WTC11 (cell line): ENCODE results near the gene ATG7.

ENCODE experiments used
- JAZF1 ChIP-seq: fragments of 250-450 bp; sonication (Bioruptor Pico); IDR thresholded peaks from 2 replicates; pipeline ENCODE4 v1.9.0; 2021; ENCODE audit warnings: moderate library complexity, mild to moderate bottlenecking, inconsistent platforms
- MAX ChIP-seq: sonication (generic); formaldehyde crosslinking; IDR thresholded peaks from 2 replicates; pipeline ENCODE4 v1.8.0; 2022; ENCODE audit warnings: mild to moderate bottlenecking, missing genetic modification reagents
- MLX ChIP-seq: sonication (generic); formaldehyde crosslinking; IDR thresholded peaks from 2 replicates; pipeline ENCODE4 v1.8.1; 2023; ENCODE audit warnings: mild to moderate bottlenecking, missing genetic modification reagents, moderate library complexity
- TEAD4 ChIP-seq: sonication (generic); formaldehyde crosslinking; IDR thresholded peaks from 2 replicates; pipeline ENCODE4 v1.8.0; 2022; ENCODE audit warnings: mild to moderate bottlenecking, missing genetic modification reagents
- ZNF138 ChIP-seq: sonication (generic); formaldehyde crosslinking; conservative IDR thresholded peaks from 2 replicates; pipeline ENCODE4 v1.8.1; 2022; ENCODE audit warnings: mild to moderate bottlenecking, moderate library complexity, missing genetic modification reagents

GRCh38 chr3:11602239-11602840 is 330.1 kb downstream of the ATG7 start:
- no peak for TF ChIP-seq JAZF1 (CRISPR knock-in tag)
- no peak for TF ChIP-seq MAX
- TF ChIP-seq MLX (CRISPR knock-in tag) = no peak
- no peak for TF ChIP-seq TEAD4 (CRISPR knock-in tag)
- TF ChIP-seq ZNF138 = no peak
